HG03066 (cell line): Measurements from ENCODE around the gene ERFL.
"Not testable (repeated sequence)": the region's sequence is repeated elsewhere in the genome, so short reads cannot be mapped to it uniquely, and the experiment has no call there.

ENCODE experiments used
- ATAC-seq: cut with Tn5 transposase; IDR thresholded peaks from one replicate; pipeline ENCODE4 v1.9.1; 2021; ENCODE audit warnings: low read depth; ENCODE audit not compliant: unreplicated experiment

The ERFL gene

DNA sequence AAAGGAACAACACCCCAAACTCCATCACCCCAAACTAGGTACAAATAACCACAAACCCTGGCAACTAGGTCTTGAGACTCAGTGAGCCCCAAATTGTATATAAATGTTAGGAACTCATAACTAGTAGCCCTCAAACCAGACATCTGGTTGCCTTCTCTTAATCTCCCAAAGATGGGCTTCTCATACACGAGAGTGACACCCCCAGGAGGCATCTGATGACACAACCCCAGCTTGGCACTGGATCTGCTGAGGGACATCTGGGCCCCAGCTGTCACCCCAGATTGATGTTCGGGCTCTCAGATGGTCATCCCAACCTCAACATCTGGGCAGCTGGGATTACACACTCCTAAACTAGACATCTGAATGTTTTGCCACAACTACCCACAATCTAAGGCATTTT lies 16.1 kb upstream of the ERFL start:
- ATAC-seq, result no peak

DNA sequence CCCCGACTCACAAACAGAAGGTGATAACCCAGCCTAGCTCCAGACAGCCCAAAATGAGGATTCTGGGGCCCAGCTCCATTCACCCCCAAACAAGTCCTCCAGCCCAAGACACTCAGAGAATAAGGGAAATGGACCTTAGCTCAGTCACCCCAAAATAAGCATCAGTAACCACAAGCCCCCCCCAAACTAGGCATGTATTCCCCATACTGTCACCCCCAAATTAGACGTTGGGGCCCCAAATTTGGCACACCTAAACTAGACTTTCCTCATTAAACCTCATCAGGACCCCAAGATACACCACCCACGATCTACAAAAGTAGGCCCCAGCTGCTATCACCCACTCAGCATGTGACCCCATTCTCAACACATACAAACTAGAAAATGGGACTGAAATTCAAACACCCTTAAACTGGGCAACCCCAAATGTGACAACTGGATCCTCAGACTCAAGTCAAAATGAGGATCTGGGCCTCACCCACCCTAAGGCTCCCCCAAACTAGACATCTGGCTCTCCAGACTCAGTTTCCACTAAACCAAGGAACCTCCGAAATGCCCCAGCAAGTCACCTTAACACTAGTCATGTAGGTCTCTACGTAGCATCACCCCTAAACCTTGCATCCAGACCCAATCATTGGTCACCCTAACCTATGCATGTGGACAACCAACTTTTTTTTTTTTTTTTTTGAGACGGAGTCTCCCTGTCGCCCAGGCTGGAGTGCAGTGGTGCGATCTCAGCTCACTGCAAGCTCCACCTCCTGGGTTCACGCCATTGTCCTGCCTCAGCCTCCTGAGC lies 13.4 kb upstream of the ERFL start:
- no peak for ATAC-seq

DNA sequence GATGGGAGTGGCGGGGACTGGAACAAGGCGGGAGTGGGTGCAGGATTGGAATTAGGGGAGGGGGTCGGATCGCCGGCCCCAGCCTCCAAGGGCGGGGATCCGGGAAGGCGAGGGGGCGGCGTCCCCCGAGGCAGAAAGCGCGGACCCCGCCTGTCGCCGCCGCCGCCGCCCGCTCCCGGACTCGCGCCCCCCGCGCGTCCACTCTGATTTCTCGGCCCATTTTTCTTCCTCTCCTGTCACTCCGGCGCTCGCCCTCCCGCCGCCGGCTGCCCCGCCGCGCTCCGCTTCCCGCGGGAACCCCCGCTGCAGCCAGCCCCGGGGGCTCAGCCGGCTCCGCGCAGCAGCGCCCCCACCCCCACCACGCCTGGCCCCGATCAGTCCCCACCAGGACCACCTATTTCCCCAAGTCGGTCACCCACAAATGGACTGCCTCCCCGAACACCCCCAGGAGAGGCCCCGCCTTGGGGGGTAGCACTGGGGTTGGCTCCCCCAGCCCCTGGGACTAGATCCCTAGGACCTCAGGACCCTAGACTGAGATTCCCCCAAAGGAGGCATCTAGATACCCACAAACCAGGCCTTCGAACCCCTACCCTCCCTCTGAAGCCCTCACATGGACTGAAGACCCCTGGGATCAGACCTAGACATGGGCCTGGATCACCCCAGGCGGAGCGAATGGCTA lies 12.6 kb upstream of the ERFL start:
- ATAC-seq, result no peak

DNA sequence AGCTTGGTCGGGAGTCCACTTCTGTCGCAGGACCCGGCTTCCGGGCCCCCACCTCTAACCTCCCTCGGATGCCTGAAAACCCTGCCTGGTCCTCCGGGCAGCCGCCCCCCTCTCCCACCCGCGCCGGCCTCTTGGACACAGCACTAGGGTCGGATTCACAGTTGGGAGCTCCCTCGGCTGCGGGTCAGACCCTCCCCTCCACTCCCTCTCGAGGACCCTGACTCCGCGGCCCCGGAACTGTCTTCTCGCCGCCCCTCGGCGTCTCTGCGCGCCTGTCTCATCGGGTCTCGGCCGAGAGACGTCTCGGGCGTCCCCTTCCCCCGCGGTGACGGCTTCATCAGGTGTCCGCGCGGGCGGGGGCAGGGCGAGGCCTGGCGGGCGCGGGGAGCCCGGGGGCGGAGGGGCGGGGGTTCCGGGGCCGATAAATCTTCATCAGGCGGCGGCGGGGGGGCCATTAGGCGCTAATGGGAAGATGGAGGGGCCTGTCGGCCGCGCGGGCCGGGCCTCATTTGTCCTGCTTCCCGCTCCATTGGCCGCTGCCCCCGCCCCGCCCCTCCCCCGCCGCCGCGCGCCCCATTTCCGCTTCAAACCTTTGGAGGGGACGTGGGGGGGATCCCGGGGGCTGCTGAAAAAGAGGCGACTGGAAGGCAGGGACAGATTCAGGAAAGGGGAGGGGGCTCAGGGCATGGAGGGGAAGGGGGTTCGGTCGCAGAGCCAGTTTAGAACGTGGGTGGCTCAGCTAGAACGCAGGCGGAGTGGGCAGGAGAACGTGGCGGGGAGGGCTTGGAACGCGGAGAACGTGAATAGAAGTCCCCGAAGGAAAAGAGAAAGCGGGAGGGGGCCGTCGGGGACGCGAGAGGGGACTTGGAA lies 11.8 kb upstream of the ERFL start:
- ATAC-seq, result no peak

DNA sequence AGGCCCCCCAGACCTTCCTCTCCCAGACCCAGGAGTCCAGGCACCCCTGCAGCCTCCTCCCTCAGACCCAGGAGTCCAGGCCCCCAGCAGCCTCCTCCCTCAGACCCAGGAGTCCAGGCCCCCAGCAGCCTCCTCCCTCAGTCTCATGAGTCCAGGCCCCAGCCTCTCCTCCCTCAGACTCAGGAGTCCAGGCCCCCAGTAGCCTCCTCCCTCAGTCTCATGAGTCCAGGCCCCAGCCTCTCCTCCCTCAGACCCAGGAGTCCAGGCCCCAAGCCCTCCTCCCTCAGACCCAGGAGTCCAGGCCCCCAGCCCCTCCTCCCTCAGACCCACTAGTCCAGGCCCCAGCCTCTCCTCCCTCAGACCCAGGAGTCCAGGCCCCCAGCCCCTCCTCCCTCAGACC lies 11.0 kb upstream of the ERFL start:
- ATAC-seq, result not testable (repeated sequence)

DNA sequence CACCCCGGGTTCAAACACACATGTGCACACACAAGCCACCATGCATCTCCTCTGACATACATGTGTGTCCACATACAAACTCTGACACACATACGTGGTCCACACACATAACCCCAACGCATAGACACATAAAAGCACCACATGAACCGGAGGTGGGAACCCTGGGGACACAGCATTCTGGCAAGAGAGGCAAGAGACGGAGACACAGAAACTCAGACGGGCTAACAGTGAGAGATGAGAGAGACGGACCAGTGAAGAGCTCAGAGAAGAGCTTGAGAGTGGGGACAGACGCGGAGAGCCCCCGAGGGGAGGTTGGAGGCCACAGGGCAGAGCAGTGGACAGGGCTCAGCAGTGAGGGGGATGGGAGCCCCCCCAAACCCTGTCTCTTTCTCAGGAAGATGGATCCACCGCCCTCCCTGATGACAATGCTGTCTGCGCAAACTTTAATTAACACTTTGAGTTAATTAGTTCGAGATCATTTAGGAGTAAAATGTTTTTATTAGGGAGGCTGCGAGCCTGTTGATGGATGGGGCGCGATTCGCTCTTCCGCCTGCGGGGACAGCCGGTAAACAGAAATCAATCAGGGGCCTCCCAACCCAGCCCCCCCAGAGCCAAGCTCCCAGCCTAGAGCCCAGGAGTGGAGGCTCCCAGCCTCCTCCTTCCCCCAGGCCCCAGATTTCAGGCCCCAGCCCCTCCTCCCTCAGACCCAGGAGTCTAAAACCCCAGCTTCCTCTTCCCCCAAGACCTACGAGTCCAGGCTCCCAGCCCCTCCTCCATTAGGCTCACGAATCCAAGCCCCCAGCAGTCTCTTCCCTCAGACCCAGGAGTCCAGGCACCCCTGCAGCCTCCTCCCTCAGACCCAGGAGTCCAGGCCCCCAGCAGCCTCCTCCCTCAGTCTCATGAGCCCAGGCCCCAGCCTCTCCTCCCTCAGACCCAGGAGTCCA lies 9.5 kb upstream of the ERFL start:
- no peak for ATAC-seq

DNA sequence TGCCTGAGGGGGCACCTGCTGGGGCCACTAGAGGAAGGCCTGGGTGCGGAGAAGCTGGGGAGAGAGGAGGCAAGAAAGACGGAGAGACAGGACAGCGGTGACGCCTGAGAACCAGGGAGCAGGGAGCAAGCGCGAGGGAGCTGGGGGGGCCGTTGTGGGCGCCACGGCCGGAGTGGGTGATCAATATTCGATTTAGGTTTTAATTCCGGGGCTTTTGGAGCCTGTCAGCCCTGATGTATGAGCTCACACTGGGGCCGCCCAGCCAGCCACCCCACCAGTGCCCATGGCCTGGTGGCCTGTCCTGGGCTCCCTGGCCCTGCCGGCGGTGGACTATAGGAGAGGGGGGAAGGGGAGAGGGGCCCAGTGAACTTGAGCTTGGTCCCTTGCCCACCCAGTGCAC lies 8.7 kb upstream of the ERFL start:
- no peak for ATAC-seq

DNA sequence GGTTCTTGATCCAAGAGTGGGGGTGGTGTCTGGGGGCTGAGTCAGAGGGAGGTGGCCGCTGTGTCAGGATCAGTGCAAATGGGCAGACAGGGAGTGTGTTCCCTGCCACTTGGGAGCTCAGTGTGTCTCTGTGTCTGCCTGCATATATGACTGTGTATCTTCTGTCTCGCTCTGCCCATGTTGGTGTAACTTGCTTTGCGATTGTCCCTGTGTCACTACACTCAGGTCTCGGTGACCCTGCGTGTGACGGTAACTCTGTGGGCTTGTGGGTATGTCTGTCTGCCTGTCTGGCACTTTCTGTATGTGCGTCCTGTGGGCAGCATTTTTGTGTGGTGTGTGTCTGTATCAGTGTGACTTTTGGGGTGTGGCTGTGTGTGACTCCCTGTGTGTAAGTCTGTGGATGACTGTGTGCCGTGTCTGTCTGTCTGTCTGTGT lies 8.2 kb upstream of the ERFL start:
- no peak for ATAC-seq

DNA sequence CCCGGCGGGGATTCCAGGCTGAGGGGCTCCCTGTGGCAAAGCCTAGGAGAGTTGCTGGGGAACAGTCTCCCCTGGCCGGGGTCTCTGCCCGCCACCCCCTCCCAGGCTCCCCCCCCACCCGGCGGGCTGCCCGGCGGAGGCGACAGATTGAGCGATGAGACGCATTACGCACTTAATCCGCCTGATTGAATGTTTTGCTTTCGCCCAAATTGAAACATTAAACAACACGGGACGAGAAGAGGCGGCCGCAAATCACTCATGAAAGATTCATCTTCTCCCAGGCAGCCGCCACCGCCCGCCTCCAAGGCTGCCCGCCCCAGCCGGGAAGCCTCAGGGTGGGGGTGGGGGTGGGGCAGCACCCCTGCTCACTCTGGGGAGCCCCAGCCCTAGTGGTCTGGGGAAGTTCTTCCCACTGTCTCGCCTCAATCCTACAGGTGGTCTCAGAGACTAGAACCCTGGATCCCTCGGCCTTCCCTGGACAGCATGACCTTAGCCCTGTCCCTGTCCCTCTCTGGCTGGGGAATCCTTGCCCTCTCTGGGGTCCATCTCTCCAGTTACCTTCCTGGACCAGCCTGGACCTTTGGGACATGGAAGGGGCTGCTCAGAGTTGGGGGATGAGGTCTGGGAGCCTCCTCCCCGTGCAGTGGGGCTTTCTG lies 7.6 kb upstream of the ERFL start:
- no peak for ATAC-seq

DNA sequence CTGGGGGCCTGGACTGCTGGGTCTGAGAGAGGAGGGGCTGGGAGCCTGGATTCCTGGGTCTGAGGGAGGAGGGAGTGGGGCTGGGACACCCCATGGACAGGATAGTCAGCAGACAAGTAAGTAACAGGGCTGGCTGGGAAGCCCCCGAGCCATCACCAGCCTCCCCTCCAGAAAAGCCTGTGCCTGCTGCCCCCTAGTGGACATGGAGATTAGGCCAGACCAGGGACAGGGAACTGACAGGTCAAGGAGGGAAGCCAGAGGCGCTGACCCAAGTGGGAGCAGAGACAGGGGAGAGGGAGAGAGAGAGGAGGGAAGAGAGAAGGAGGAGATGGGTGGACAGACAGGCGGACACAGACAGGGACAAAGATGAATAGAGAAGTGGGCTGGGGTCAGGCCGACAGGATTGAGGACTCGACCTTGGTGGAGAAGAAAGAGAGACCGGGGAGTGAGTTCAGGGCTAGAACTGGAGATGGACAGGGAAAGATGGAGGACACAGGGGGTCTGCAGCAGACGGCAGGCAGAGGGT lies 6.7 kb upstream of the ERFL start:
- ATAC-seq, result no peak

DNA sequence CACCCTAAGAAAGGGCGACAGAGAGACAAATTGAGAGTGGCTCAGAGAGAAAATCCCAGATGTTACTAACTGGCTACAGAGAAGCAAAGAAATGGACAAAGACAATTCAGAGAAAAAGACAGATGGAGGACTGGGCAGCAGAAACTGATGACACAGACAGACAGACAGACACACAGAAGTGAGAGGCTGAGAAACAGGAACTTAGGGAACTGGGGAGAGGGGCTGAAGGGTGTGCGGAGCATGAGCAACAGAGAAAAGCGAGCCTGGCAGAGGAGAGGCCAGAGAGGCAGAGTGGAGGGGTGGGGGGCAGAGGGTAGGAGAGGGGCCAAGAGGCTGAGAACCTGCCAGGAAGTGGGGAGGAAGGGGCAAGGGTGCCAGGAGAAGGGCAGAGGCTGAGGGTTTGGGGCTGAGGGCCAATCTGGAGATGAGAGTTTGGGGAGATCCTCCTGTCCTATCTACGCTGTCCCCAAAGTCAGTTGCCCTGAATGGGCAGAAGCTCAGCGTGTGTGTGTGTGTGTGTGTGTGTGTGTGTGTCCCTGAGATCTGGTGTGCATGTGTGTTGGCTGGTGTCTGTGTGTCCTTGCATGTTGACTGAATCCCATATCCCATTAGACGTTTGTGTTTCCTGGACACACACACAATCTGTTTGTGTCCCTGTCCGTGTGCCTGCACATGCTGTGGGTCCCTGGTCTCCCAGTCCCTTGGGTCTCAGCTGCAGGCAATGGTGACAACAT lies 5.6 kb upstream of the ERFL start:
- ATAC-seq, result no peak

DNA sequence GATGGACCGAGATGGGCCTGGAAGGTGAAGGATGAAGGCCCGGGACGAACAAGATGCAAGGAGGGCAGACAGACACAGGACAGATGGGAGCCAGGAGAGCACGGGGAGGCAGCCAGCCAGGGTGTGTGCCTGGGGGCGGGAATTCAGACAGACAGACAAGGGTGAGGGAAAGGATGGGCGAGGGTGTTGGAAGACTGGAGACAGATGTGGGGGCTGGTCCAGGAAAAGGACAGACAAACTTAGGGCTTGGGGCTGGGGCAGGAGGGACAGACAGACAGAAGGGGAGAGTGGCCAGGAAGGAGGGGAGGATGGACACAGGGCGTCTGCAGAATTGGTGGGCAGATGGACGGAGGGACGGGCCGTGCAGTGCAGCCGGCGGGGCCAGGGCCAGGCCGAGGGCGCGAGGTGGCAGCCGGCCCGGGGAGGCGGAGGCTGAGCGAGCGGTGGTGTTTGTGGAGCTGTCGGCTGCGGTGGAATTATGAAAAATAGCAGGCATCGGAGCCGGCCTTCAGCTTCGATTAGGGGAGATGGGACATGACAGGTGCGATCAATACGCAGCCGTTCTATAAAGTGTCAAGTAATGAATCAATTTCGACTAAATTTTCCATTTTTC lies 4.6 kb upstream of the ERFL start:
- ATAC-seq, result no peak

DNA sequence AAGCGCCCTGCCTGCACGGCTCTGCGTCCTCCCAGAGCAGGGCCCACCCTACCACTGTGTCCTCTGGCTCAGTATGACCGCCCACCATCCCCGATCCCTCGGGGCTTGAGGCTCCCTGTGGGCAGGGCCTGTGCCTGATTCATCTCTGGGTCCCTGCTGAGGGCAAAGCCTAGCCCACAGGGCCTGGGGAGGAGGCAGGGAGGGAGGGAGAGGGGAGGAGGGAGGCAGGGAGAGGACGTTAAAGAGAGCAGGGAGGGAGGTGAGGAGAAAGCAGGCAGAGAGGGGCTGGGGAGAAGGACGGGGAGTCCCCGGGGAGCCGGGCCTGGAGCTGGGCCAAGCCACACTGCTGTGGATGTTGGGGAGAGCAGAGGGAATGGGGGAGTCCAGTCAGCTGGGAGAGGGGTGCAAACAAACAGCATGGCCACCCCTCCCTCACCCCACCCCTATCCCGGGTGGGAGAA lies 4.0 kb upstream of the ERFL start:
- ATAC-seq, result no peak

DNA sequence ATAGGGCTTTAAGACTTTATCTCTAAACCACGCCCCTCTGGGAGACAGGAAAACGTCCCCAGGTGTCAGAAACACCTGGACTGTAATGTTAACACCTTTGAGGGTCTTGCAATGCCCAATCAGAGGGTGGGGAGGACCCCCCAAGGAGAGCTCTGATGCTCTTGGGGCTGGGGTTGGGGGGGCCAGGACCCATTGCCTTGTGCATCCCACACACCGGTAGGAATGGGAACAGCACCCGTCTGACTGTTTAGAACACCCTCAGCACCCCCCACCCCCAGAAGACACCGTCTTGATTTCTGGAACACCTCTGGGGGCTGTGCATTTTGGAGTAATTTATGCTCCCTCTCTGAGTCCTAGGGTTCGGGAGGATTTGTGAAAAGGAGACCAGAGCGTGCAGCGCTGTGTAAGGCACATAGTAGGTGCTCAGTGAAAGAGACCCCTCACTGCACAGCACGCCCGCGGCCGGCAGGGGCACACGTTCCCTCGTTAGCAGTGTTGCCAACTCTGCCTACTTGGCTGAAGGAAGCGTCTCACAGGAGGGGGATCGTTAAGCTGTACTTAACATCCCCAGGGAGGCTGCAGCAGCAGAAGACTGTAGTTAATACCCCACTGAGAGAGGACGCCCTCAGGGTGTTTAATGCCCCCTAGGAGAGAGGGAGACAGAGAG lies 2.8 kb upstream of the ERFL start:
- no peak for ATAC-seq

DNA sequence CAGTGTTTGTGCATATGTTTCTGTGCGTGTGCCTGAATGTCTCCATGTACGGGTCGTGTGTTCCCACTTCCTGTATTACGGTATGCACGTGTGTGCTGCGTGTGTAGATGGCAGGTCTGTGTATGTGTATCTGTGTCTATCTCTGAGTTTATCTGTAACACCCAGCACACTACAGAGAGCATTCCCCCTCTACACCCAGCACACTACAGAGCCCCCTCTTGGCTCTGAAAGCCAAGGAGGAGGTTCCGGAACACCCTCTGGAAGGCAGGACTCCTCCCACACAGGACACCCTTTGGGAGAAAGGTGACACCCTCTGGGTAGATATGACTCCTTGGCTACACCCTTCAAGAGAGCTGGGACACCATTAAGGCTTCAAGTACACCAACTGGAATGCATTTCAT lies 2.1 kb upstream of the ERFL start:
- no peak for ATAC-seq

DNA sequence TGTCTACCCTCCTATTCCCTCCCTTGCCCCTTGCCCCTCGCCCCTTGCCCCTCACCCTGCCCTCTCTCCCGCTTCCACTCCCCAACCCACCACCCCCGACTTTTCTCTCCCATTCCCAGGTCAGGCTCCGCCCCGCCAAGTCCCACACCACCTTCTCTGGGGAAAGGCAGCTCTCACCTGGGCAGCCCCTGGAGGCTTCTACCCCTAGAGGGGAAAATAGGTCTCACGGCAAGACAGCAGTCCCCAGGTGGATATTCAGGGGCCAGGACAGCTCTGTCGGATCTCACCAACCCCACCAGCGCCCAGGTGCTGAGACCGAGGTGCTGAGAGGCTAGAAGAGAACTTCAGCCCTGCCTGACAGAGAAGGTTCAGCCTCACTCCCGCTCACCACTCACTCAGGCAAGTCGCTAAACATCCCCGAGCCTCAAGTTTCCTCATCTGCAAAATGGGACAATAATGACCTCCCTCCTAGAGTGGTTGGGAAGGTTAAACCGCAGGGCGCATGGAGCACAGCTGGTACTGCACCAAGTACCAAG lies 1.4 kb upstream of the ERFL start:
- no peak for ATAC-seq

DNA sequence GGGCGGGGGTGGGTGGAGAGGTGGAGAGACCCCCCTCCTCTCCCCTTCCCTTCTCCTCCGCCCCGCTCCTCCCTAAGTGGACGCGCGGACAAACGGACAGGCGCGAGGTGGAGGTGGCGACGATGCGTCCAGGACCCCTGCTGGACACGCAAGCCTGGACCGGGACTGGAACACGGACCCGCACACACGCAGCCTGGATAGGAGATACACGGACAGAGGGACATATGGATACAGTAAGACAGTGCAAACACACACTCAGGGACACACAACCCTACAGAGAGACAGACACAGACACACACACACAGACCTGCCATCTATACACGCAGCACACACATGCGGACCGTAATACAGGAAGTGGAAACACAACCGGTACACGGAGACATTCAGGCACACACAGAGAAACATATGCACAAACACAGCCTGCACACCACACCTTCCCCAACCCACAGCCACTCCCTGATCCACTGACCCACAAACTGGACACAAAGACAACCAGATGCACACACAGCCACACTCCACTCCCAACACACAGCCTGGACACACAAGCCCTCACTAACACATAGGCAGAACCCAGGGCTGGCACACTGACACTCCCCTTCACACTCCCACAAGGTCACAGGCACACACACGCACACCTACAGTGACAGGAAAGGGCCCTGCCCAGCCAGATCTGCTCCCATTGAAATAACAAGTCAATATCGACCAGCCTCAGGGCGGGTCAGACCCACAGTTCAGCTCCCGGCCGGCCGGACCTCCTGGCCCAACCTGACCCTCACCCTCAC lies 696 bp upstream of the ERFL start:
- no peak for ATAC-seq
